ENCODE measurements around the gene LIMA1.
A peak's percentile ranks its signal among the peaks of the same experiment; 100 is the strongest.

GRCh38 chr12:50167049-50167828, 116.1 kb downstream of the LIMA1 start, which contains the start of gene CERS5:
- no peak for TF ChIP-seq CTCF (IDR thresholded peaks at IDR 0.05; ENCODE audit: low read depth, low read length)
- TF ChIP-seq POLR2A (IDR thresholded peaks at IDR 0.05; ENCODE audit: extremely low read depth, insufficient read length): peak; percentile 47
- TF ChIP-seq MAX (IDR thresholded peaks at IDR 0.05; ENCODE audit: low read depth, low read length): peak; percentile 24; the same call in 1 of the 2 replicates

Data from NB4 (cell line).